Hematopoietic multipotent progenitor cell treated with erythropoietin and hydrocortisone succinate and interleukin-3 and kit ligand, for 4 days (in vitro differentiated cells): Measurements from ENCODE around the gene NPBWR2.

Experiments used
- DNase-seq: peaks from one replicate; pipeline ENCODE4 v3.0.0-alpha.2; 2015

The NPBWR2 gene

DNA sequence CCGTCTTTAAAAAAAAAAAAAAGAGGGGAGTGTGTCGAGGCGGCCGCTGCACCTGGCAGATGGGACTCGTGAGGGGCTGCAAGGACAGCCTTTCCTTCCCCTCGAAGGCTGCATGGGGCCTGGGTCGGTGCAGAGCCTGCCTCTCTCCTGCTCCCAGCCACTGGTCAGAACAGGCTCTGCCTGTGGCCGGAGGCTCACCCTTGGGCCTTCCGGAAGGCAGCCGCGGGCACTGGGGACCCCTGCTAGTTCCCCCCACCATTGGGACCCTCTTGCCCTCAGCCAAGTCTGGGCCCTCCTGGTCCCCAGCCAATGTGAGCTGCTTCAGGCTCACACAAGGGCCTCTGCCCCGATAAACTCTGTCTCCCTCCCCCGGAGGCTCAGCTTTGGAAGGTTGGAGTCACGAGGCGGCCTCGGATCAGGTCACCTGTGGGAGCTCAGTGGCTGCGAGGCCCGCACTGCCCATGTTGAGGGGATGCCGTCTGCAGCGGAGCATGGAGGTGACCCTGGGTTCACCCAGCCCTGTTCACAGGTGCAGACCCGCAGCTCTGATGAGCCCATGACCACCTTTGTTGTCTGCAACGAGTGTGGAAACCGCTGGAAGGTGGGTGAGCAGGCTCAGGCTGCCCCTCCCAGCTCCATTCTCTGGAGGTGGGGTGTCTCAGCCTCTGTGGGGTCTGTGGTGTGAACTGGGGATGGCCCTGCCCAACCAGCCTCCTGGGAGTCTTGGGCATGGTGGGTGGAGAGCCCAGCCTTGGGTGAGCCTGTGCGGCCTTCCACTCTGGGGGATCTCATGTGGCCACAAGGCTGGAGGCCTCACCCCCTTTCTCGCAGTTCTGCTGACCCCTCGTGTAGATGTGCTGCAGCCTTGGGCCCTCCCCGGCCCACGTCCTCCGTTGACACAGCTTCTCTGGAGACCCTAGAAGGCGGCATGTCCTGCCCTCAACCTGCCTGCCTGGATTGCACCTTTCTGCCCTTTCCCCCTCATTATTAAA lies 35.7 kb downstream of the NPBWR2 start:
- no peak for DNase-seq

DNA sequence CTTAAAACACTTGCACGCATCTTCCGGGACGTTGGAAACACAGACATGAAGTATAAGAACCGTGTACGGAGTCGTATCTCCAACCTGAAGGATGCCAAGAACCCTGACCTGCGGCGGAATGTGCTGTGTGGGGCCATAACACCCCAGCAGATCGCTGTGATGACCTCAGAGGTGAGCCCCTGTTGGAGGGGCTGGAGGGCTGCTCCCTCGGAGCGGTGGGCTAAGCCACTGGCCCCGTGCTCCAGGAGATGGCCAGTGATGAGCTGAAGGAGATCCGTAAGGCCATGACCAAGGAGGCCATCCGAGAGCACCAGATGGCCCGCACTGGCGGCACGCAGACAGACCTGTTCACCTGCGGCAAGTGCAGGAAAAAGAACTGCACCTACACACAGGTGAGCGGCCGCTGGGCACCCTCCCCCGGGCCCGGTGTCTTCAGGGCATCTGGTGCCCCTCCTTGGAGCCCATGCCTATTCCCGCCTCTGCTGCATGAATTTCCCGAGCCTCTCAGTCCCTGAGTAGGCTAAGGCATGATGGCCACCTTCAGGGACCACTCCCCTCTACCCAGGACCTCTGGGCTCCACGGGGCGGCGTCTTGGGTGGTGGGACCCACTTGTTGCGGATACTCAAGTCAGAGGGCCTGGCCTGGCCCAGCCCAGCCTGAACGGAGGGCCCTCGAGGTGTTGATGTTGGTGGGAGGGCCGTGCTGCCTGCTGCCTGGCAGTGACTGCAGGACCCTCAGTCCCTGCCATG lies 36.9 kb downstream of the NPBWR2 start:
- DNase-seq, result no peak

GRCh38 chr20:64069614-64070243 lies 37.6 kb downstream of the NPBWR2 start:
- DNase-seq, result no peak

DNA sequence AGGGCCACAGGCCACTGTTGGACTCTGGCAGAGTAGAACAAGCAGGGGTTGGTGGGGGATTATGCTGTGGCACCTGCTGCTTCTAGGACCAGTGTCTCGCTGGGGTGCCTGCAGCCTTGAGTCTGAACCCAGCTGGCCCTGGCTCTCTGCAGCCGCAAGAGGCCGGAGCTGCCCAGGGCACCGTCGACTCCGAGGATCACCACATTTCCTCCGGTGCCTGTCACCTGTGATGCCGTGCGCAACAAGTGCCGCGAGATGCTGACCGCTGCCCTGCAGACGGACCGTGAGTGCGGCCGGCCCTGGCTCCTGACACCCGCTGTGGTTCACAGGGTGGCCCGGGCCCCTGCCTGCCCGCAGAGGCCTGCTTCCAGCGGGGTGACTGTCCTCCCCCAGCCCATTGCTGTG lies 38.2 kb downstream of the NPBWR2 start:
- DNase-seq, result no peak

DNA sequence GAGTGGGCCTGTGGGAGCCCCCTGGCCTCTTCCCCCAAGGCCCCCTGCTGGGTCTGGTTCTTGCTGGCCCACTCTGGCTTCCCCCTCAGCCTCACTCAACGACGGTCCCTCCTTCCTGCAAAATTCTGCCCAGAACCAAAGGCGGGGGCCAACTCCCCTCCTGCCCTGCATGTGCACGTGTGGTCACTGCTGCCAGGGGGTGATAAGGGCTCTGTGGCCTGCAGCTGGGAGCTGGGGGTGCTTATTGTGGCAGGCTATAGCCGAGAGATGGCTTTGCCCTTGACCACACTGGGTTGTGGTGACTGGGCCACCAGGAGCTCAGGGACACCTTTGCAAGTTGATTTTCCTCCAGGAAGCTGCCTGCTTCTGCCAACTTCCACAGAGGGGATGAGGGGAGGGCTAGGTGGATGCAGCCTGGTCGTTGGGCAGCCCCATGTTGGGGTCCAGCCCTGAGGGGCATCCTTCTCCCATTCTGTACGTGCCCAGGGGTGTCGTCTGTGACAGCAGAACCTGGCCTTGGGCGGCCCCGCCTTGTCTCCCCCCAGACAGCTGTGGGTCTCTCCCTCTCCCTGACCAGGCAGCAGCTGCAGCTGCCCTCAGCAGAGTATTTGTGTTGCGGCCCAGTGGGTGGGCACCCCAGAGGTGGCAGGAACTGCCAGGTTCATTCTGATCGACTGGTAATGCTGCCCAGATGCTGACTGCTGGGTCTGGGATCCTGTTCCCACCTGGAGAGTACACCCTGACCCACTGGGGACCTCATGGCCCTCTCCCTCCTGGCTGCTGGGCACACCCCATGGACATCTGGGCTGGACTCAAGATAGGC lies 38.8 kb downstream of the NPBWR2 start:
- DNase-seq, result peak; percentile 95

DNA sequence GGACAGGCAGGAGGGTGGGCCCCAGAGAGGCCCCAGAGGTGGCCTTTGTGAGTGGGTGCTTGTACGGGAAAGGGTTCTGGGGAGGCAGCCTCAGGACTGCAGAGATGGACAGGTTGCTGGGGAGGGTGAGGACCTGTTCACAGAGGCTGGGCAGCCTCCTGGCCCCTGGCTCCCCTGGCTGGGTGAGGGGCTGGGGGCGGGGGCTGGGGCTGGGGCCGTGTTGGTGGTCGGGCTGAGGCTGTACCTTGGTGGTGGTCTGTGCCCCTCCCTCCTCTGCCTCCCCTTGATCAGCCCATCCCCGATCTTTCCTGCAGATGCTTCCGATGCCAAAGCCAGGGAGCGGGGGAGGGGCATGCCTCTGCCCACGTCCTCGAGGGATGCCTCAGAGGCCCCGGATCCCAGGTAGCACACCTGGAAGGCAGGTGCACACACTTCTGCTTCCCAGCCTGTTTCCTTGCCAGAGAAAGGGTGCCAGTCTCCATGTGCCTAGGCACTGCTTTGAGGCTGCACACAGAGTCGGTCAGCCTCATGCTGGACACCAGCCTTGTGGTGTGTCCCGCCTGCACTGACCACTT lies 39.5 kb downstream of the NPBWR2 start:
- DNase-seq, result no peak

GRCh38 chr20:64067005-64067632 lies 40.2 kb downstream of the NPBWR2 start:
- no peak for DNase-seq

DNA sequence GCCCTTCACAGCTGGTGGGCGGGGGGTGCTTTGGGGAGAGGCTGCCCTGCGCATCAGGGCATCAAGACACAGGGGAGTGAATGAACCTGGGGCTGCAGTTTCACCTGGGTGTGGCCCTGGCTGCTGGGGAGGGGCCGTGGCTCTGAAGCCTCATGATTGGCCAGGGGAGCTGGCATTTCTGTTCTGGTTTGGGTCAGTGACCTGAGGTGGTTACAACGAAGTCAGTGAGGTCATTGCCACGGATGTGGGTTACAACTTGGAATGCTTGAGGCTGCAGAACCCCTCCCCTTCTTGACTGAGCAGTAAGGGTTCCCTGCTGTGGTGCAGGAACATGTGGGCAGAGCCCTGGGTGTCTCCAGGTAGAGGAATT lies 41.4 kb downstream of the NPBWR2 start:
- DNase-seq, result peak; percentile 66

DNA sequence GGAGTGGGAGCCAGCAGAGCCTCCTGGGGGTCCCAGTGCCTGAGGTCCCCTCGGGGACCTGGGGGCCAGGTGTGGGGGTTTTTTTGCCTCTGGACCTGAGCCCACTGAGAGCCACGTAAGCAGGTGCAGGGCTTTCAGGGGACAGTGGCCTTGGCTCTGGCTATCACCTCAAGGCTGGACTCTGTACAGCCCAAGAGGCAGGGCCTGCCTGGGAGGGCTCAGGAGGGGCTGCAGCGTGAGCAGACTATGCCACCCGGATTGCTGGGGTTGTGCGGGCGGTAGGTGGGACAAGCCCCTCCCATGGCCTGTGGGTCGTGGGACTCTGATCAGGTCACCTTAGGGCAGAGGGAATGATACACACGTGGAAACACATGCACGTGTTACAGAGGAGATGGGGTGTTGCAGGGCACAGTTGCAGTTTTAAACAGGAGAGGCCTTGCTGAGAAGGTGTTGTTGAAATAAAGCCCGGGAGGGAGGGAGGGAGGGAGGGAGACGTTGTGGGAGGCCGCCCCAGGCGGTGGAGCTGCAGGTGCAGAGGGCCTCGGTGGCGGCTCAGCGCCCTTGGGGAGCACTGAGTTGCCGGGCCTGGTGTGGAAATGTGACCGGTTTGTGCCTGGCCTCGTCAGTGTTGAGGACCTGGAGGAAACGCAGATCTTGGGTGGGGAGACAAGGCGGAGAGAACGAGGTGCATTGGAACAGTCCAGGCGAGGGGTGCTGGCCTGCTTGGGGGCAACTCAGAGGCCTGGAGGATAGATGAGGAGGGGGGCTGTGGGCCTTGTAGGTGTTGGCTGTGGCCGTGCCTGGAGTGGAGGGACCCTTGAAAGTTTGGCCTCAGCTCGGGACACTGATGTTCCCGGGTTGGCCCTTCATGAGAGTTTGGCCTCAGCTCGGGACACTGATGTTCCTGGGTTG lies 42.0 kb downstream of the NPBWR2 start:
- DNase-seq, result no peak

GRCh38 chr20:64064145-64064698 lies 43.1 kb downstream of the NPBWR2 start:
- no peak for DNase-seq

DNA sequence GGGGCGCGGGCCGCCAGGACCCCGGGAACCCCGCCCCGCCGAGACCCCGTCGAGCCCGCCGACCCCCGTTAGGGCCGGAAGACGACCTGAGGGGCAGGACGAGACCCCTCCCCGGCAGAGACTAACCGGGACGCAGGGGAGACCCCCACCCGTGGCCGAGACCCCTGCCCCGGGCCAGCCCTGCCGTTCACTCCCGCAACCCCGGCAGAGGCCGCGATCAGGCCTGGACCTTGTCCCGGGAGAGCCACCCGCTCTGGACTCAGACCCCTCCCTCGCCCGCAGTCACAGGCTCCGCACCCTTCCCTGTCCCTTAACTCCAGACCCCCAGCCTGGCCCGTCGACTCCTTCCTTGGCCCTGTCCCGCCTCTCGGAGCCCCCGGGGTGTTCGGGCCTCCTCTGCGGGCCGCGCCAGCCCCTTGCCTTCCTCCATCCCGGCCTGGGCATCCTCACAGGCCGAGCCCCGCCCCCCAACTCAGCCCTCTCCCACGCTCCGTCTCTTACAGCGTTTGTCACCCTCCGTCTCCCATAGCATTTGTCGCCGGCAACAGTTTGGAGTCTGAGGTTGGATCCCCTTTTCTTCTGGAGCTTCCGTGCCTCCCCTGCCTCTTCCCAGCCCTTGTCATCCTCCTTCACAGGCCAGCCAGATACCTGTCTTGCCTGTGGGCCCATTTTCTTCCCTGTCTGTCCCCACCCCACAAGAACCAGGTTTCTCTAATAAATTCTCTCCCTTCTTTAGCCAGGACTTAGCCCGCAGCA lies 43.8 kb downstream of the NPBWR2 start:
- no peak for DNase-seq

GRCh38 chr20:64062596-64063388 lies 44.6 kb downstream of the NPBWR2 start, which contains the start of gene TCEA2:
Gene TCEA2, plus strand, starts transcription at chr20:64063198. Its CDS starts 115 bp downstream, at chr20:64063313.
- peak; percentile 97 for DNase-seq

DNA sequence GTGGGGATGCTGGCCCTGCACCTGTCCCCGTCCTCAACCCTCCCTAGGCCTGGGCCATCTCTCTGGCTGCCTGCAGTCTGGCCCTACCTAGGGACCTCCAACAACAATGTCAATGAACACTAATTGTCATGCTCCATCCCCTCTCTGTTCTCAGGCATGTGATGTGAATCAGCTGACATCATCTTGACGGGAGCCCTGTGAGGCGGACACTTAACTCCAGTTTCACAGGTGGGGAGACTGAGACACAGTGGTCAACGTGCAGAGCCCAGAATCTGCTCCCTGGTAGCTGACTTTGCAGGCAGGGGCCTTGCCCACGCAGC lies 45.1 kb downstream of the NPBWR2 start:
- DNase-seq, result no peak

DNA sequence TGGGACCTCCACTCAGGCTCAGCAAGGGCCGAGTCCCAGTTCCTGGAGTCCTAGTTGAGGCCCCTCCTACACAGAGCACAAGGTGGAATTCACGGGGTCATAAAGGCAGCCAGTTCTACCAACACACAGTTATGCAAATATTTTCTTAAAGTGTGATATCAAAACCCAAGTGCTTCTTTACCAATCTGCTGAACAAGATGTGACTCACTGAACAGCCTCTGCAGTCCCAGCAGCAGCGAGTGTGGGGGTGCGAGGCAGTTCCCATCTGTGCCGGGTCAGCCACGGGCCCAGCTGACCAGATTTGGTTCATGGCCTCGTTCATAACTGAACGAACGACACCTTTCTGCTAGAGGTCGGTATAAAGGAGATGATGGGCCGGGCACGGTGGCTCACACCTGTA lies 48.8 kb downstream of the NPBWR2 start:
- no peak for DNase-seq

DNA sequence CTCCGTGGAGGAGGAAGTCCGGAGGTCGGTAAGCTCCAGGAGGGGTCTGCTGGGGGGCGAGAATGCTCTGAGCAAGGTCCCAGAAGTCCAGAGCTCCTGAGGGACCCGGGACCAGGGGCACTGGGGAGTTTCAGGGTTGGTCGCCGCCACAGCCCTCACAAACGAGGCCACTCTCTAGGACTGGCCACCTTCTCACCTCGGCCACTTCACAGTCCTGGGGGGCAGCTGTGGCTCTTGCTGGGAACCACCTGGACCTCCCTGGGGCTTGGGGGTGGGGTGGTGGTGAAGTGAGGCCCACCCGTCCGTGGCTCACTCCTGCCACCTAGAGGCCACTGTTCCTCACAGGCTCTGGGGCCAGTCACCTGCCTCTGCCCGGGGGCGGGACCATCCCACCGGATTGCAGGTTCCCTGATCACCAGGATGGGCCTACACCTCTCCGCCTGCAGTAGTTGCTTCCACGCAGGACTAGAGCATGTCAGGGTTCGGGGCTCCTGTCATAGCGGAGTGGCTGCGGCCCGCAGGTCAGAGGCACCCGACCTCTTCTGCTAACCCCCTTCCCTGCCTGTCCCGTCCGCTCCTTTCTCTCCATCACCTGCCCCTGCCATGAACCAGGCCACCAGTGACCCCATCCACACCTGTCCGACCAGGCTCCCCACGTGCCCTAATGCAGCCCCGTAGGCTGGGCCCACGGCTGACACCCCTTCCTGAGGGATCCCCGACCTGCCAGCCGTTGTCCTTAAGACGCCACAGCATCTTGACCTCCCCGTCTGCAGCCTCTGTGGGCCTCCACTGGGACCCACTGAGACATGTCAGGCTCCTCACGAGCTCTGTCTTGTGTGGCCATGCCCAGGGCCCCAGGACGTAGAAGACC lies 49.5 kb downstream of the NPBWR2 start:
- DNase-seq, result peak; percentile 79

DNA sequence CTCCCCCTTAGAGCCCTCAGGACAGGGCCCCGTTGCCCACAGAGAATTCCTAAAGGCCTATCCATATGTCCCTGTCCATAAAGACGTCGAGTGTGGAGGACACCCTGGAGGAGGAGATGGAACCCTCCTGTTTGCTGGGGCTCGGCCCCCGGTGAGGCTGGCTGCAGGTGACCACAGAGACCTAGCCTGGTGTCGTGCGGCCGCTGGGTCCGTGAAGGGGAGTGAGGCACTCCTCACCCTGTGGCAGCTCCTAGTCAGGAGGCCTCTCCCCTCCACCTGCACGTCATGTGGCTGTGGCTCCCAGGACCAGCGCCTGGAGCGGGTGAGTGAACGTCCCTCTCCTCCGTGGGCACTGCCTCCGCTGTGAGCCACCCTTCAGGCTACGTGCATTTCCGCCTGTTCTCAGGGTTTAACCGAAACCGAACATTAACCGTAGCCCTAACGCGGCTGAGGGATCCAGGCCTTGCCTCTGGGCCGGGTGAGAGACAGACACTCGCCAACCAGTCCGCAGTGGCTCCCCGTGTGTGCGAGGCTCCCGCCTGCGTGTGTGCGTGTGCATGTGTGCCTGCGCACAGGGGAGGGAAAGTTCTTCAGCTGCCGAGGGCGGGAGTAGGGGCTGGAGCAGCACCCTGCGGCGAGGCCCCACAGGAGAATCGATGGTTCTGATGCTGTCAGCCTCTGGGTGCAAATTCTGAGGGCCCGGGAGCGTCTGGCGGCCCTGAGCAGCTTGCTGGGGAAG lies 50.3 kb downstream of the NPBWR2 start:
- DNase-seq, result no peak

DNA sequence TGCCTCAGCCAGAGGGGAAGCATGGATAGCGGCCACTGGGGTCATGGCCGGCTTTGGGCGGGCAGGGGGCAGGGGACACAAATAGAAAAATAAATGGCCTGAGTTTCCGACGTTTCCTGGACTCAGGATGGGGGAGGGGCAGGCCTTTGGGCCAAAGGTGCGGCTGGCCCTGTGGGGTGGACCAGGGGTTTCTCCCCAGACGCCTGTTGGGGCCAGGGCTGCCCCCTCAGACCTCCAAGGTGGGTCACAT lies 50.8 kb downstream of the NPBWR2 start:
- DNase-seq, result no peak
